Measurements from ENCODE around the gene HDAC11.

Gene HDAC11

DNA sequence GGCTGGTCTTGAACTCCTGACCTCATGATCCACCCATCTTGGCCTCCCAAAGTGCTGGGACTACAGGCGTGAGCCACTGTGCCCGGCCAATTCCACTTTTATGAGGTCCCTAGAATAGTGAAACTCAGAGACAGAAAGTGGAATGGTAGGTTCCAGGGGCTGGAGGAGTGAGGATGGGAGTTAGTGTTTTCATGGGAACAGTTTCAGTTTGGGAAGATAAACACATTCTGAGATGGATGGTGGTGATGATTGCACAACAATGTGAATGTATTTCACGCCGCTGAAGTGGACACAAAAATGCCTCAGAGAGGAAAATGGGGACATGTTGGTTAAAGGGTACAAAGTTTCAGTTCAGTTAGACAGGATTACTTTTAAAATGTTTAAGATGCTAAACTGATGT, 22.5 kb upstream of the HDAC11 start:
- Histone ChIP-seq H3K27me3 (replicated peaks; ENCODE audit: insufficient read depth, low read length) (no peaks in the 10 kb centered on the region), H3K9ac (ENCODE audit: low read length) (no peak overlapping the region), H3K79me2 (ENCODE audit: low read length) (no peaks in the 10 kb centered on the region), H3K36me3 (replicated peaks; ENCODE audit: insufficient read depth, low read length) (no peaks in the 10 kb centered on the region), H2AFZ (ENCODE audit: low read length) (no peak overlapping the region), H3F3A (ENCODE audit: insufficient read depth, low read length) (peaks cover 1% of the 10 kb centered on the region; the same call in 1 of the 2 replicates), H3K9me3 (replicated peaks; ENCODE audit: insufficient read depth, low read length) (no peaks in the 10 kb centered on the region), H3K9me2 (replicated peaks; ENCODE audit: insufficient read depth, low read length) (no peaks in the 10 kb centered on the region), H3K4me1 (ENCODE audit: low read length) (peaks cover 9% of the 10 kb centered on the region; the same call in 1 of the 2 replicates), H3K4me2 (ENCODE audit: low read depth, low read length) (no peak overlapping the region), H3K4me3 (ENCODE audit: low read length) (no peak overlapping the region), H4K20me1 (ENCODE audit: insufficient read depth, low read length) (no peaks in the 10 kb centered on the region), H3K27ac (ENCODE audit: low read length) (no peak overlapping the region)
- no peak for DNase-seq
- TF ChIP-seq EZH2 (optimal IDR thresholded peaks at IDR 0.05; ENCODE audit: low read depth, low read length) (no peak), EZH2phosphoT487 (IDR thresholded peaks at IDR 0.05; ENCODE audit: low read length) (no peak)
- TF ChIP-seq, protein P1, sequence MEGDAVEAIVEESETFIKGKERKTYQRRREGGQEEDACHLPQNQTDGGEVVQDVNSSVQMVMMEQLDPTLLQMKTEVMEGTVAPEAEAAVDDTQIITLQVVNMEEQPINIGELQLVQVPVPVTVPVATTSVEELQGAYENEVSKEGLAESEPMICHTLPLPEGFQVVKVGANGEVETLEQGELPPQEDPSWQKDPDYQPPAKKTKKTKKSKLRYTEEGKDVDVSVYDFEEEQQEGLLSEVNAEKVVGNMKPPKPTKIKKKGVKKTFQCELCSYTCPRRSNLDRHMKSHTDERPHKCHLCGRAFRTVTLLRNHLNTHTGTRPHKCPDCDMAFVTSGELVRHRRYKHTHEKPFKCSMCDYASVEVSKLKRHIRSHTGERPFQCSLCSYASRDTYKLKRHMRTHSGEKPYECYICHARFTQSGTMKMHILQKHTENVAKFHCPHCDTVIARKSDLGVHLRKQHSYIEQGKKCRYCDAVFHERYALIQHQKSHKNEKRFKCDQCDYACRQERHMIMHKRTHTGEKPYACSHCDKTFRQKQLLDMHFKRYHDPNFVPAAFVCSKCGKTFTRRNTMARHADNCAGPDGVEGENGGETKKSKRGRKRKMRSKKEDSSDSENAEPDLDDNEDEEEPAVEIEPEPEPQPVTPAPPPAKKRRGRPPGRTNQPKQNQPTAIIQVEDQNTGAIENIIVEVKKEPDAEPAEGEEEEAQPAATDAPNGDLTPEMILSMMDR (IDR thresholded peaks at IDR 0.05; ENCODE audit: low read length), result no peak

DNA sequence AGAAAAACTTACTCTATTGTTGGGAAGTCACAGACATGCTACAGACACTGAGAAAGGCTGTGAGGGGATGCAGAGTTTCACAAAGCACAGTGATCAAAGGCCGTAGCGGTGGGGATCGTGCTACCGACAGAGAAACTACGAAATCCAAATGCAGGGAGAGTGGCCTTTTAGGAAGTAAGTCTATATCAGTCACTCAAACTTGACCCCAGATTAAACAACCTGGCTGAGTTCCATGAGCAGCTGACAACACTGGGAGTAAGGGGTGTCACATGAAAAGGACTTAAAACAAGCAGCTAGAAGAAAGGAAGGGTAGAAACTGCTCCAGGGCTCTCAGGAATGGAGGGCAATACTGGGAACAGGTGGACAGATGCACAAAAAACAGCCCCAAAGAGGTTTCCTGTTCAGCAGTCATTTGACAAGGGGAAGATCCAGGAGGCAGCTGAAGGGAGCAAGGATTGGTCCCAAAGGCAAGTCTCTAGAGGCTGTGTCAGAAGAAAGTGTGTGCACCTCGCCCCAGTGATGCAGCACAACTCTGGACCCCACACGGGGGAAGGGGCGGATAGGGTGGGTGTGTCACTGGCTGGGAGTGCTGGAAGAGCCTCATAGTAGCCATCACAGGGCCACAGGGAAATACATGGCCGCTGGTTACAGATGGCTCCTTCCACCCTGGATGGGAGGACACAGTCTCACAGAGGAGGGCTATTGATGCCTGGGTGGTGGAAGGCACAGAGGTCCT, 20.3 kb upstream of the HDAC11 start:
- no peak overlapping the region for H3K27ac ChIP-seq (ENCODE audit: low read length)
- peaks cover 15% of the 10 kb centered on the region for H3K4me1 ChIP-seq (ENCODE audit: low read length)
- no peaks in the 10 kb centered on the region for H3F3A ChIP-seq (ENCODE audit: insufficient read depth, low read length)
- no peak overlapping the region for H3K4me2 ChIP-seq (ENCODE audit: low read depth, low read length)
- H3K4me3 ChIP-seq (ENCODE audit: low read length), result no peak overlapping the region
- TF ChIP-seq, protein P1 (IDR thresholded peaks at IDR 0.05; ENCODE audit: low read length), result no peak
- TF ChIP-seq EZH2 (optimal IDR thresholded peaks at IDR 0.05; ENCODE audit: low read depth, low read length), result no peak
- no peak for TF ChIP-seq EZH2phosphoT487 (IDR thresholded peaks at IDR 0.05; ENCODE audit: low read length)
- no peak overlapping the region for H3K9ac ChIP-seq (ENCODE audit: low read length)
- H3K27me3 ChIP-seq (replicated peaks; ENCODE audit: insufficient read depth, low read length), result no peaks in the 10 kb centered on the region
- H3K9me3 ChIP-seq (replicated peaks; ENCODE audit: insufficient read depth, low read length), result no peaks in the 10 kb centered on the region
- no peaks in the 10 kb centered on the region for H4K20me1 ChIP-seq (ENCODE audit: insufficient read depth, low read length)
- no peaks in the 10 kb centered on the region for H3K9me2 ChIP-seq (replicated peaks; ENCODE audit: insufficient read depth, low read length)
- no peak overlapping the region for H2AFZ ChIP-seq (ENCODE audit: low read length)
- DNase-seq, result no peak
- H3K79me2 ChIP-seq (ENCODE audit: low read length), result no peaks in the 10 kb centered on the region
- H3K36me3 ChIP-seq (replicated peaks; ENCODE audit: insufficient read depth, low read length), result no peaks in the 10 kb centered on the region

DNA sequence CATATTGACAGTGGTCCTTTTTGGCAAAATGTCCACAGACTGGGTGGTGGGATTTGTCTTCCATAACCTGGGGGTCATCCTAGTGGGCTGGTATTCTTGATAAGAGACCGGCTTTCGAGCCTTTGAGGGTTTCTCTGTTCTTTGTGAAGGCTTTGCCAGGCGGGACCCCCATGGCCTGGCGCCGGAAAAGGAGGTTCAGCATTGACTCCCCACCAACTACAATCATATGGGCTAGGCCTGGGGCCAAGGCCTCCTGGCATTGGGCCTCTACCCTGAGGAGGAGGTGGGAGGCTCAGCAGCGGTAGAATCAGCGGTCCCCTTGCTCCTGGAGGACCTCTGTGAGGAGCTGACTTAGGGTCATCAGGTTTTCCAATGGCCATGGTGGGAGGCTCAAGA, 19.8 kb upstream of the HDAC11 start:
- H3K9me2 ChIP-seq (replicated peaks; ENCODE audit: insufficient read depth, low read length), result no peaks in the 10 kb centered on the region
- H3K9me3 ChIP-seq (replicated peaks; ENCODE audit: insufficient read depth, low read length), result no peaks in the 10 kb centered on the region
- TF ChIP-seq, protein P1 (IDR thresholded peaks at IDR 0.05; ENCODE audit: low read length), result no peak
- no peak for TF ChIP-seq EZH2phosphoT487 (IDR thresholded peaks at IDR 0.05; ENCODE audit: low read length)
- TF ChIP-seq EZH2 (optimal IDR thresholded peaks at IDR 0.05; ENCODE audit: low read depth, low read length), result no peak
- no peaks in the 10 kb centered on the region for H3K79me2 ChIP-seq (ENCODE audit: low read length)
- no peaks in the 10 kb centered on the region for H3K36me3 ChIP-seq (replicated peaks; ENCODE audit: insufficient read depth, low read length)
- H2AFZ ChIP-seq (ENCODE audit: low read length), result no peak overlapping the region
- no peak overlapping the region for H3K27ac ChIP-seq (ENCODE audit: low read length)
- H3K4me1 ChIP-seq (ENCODE audit: low read length), result peaks cover 15% of the 10 kb centered on the region
- H3K4me3 ChIP-seq (ENCODE audit: low read length), result no peak overlapping the region
- no peaks in the 10 kb centered on the region for H3K27me3 ChIP-seq (replicated peaks; ENCODE audit: insufficient read depth, low read length)
- no peaks in the 10 kb centered on the region for H3F3A ChIP-seq (ENCODE audit: insufficient read depth, low read length)
- no peak overlapping the region for H3K9ac ChIP-seq (ENCODE audit: low read length)
- no peak for DNase-seq
- no peaks in the 10 kb centered on the region for H4K20me1 ChIP-seq (ENCODE audit: insufficient read depth, low read length)
- H3K4me2 ChIP-seq (ENCODE audit: low read depth, low read length), result no peak overlapping the region

All from MM.1S (cell line).